MCF 10A (cell line): Measurements from ENCODE around the gene KIRREL3. TPM values are rescaled to one million over a fixed set of nuclear protein-coding genes. Genes with fewer than 3 reads are reported as not detected.

Source experiments
- BruUV-seq: library from RNA; stranded (reverse); fragments of 400-500 nt; replicated peaks from 2 replicates; lab custom pipeline; 2021; lab: Mats Ljungman, UMichigan
- CTCF ChIA-PET: fragments of 300-600 bp; sonication (Branson Sonifier 250); formaldehyde crosslinking; extraction: SDS; loops from one replicate; lab custom pipeline; 2021; ENCODE audit warnings: antibody characterized with exemption, inconsistent platforms; lab: Yijun Ruan, JAX
- POLR2A ChIA-PET: fragments of 300-600, 350-650 bp; sonication (Branson Sonifier 250); formaldehyde crosslinking; extraction: SDS; loops from one replicate; lab custom pipeline; 2020; ENCODE audit warnings: antibody characterized with exemption, inconsistent platforms; lab: Yijun Ruan, JAX
- DNase-seq: peaks from one replicate; pipeline ENCODE4 v3.0.0-alpha.2; 2018; ENCODE audit not compliant: unreplicated experiment
- H3K27ac Mint-ChIP-seq: one replicate; pipeline ENCODE4 v1.8.0; 2022; ENCODE audit warnings: mild to moderate bottlenecking, low read depth, mixed read lengths; ENCODE audit not compliant: unreplicated experiment
- H3K27me3 Mint-ChIP-seq: one replicate; pipeline ENCODE4 v1.8.0; 2022; ENCODE audit warnings: mixed read lengths; ENCODE audit not compliant: insufficient read depth, unreplicated experiment
- H3K36me3 Mint-ChIP-seq: one replicate; pipeline ENCODE4 v1.8.0; 2022; ENCODE audit warnings: mild to moderate bottlenecking, moderate library complexity, mixed read lengths; ENCODE audit not compliant: insufficient read depth, unreplicated experiment
- H3K4me1 Mint-ChIP-seq: one replicate; pipeline ENCODE4 v1.8.0; 2022; ENCODE audit warnings: mixed read lengths; ENCODE audit not compliant: insufficient read depth, unreplicated experiment
- H3K4me3 Mint-ChIP-seq: one replicate; pipeline ENCODE4 v1.8.0; 2022; ENCODE audit warnings: mild to moderate bottlenecking, moderate library complexity, mixed read lengths; ENCODE audit not compliant: unreplicated experiment
- H3K9me3 Mint-ChIP-seq: one replicate; pipeline ENCODE4 v1.8.0; 2022; ENCODE audit warnings: mixed read lengths; ENCODE audit not compliant: unreplicated experiment
- intact Hi-C: fragments of 100-400 bp; cut with micrococcal nuclease; formaldehyde crosslinking; loops from 2 replicates; pipeline ENCODE4 v1.14.1; 2022
- total RNA-seq: library from RNA; stranded (reverse); gene quantifications from 2 replicates; pipeline ENCODE4 v1.2.3, GENCODE V29; 2022
- TF ChIP-seq, protein P1 (sequence below): fragments of 200-600 bp; IDR thresholded peaks from one replicate; pipeline ENCODE4 v1.8.0; 2022; ENCODE audit warnings: antibody characterized with exemption, mild to moderate bottlenecking; ENCODE audit not compliant: unreplicated experiment

KIRREL3 gene
- total RNA-seq, 1 experiment from 2014 or later = not detected

DNA sequence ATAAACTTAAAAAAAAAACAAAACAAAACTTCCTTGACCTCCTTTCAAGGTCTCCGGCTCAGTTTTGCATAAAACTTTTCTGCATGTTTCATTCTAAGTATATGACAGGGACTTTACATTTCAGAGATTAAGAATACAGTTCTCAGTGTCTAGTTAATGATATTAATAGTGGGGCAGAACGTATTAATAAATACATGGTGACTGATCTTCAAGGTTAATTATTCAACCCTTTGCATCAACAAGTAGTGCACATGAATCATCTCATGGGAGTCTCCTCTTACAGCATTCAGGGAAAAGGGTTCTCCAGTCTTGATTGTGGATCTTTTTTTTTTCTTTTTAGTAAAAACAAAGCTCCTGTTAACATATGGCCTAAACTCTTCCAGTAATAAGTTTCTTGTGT, 146.8 kb downstream of the KIRREL3 start:
- Mint-ChIP-seq H3K36me3 (no peaks in the 10 kb centered on the region), H3K27ac (no peak overlapping the region), H3K4me3 (no peak overlapping the region), H3K9me3 (peaks cover 18% of the 10 kb centered on the region), H3K4me1 (no peaks in the 10 kb centered on the region), H3K27me3 (no peaks in the 10 kb centered on the region)
- no peak for DNase-seq
- ChIA-PET POLR2A (no interaction called here), CTCF (interaction anchor here (0.9 kb wide), 1 partner anchor 137 kb away, joined by 3 read pairs; no protein-coding TSS in a partner anchor)
- BruUV-seq = no TSS peak
- TF ChIP-seq, protein P1, sequence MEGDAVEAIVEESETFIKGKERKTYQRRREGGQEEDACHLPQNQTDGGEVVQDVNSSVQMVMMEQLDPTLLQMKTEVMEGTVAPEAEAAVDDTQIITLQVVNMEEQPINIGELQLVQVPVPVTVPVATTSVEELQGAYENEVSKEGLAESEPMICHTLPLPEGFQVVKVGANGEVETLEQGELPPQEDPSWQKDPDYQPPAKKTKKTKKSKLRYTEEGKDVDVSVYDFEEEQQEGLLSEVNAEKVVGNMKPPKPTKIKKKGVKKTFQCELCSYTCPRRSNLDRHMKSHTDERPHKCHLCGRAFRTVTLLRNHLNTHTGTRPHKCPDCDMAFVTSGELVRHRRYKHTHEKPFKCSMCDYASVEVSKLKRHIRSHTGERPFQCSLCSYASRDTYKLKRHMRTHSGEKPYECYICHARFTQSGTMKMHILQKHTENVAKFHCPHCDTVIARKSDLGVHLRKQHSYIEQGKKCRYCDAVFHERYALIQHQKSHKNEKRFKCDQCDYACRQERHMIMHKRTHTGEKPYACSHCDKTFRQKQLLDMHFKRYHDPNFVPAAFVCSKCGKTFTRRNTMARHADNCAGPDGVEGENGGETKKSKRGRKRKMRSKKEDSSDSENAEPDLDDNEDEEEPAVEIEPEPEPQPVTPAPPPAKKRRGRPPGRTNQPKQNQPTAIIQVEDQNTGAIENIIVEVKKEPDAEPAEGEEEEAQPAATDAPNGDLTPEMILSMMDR = no peak
- intact Hi-C loops = no loop called here

GRCh38 chr11:126844789-126845188, 155.8 kb downstream of the KIRREL3 start:
- no peak overlapping the region for H3K4me3 Mint-ChIP-seq
- no peak for DNase-seq
- CTCF ChIA-PET = interaction anchor here (0.6 to 0.8 kb wide), 2 partner anchors 52 to 269 kb away, joined by 3 read pairs; no protein-coding TSS in a partner anchor
- no peaks in the 10 kb centered on the region for H3K36me3 Mint-ChIP-seq
- intact Hi-C loops = no loop called here
- H3K9me3 Mint-ChIP-seq = peaks cover 27% of the 10 kb centered on the region
- no peak overlapping the region for H3K27ac Mint-ChIP-seq
- H3K27me3 Mint-ChIP-seq = no peaks in the 10 kb centered on the region
- BruUV-seq = no TSS peak
- H3K4me1 Mint-ChIP-seq = no peaks in the 10 kb centered on the region
- TF ChIP-seq, protein P1 = no peak
- POLR2A ChIA-PET = no interaction called here

DNA sequence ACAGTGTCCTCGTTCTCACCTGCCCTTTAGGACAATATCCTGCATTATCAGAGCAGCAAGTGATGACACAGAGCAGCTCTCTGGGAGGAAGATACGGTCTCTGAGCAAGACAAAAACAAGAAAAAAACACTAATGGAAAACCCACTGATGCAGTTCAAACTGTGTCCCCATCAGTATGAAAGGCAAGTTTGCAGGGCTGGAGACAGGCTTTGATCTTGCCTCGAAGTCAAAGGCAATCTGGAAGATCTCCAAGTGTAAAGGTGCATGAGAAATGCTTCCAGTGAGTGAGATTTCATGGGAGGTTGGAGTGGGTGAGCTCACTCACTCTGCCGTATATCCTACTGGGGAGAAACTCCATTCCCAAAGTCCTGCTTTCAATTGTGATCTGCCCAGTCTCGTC, 157.5 kb downstream of the KIRREL3 start:
- H3K27ac Mint-ChIP-seq = no peak overlapping the region
- no peak for DNase-seq
- CTCF ChIA-PET = no interaction called here
- POLR2A ChIA-PET = no interaction called here
- no peaks in the 10 kb centered on the region for H3K36me3 Mint-ChIP-seq
- no peak overlapping the region for H3K4me3 Mint-ChIP-seq
- BruUV-seq = no TSS peak
- H3K4me1 Mint-ChIP-seq = no peaks in the 10 kb centered on the region
- intact Hi-C loops = no loop called here
- no peaks in the 10 kb centered on the region for H3K27me3 Mint-ChIP-seq
- TF ChIP-seq, protein P1 = no peak
- peaks cover 12% of the 10 kb centered on the region for H3K9me3 Mint-ChIP-seq

GRCh38 chr11:126841999-126842398, 158.6 kb downstream of the KIRREL3 start:
- Mint-ChIP-seq H3K4me3 (no peak overlapping the region), H3K27me3 (no peaks in the 10 kb centered on the region), H3K4me1 (no peaks in the 10 kb centered on the region), H3K9me3 (peaks cover 20% of the 10 kb centered on the region), H3K36me3 (no peaks in the 10 kb centered on the region), H3K27ac (no peak overlapping the region)
- ChIA-PET CTCF (interaction anchor here (0.7 kb wide), 1 partner anchor 1582 kb away, joined by 3 read pairs; no protein-coding TSS in a partner anchor), POLR2A (no interaction called here)
- intact Hi-C loops = no loop called here
- BruUV-seq = no TSS peak
- TF ChIP-seq, protein P1 = no peak
- no peak for DNase-seq
